ENCODE results near the gene AGPAT1. TPM values are rescaled to one million over a fixed set of nuclear protein-coding genes. Genes with fewer than 3 reads are reported as not detected.

The AGPAT1 gene
- total and polyA plus RNA-seq, 2 of the 8 experiments (the other 6 are each of a cell fraction or from before 2014, with no cell fraction given): 96.0 to 222 TPM

GRCh38 chr6:32224696-32225095 is 48.8 kb upstream of the AGPAT1 start:
- H4K91ac ChIP-seq (replicated peaks; ENCODE audit: insufficient read length, low read length): no peak overlapping the region
- no peak overlapping the region for H2BK15ac ChIP-seq (ENCODE audit: low read length)
- H3K79me1 ChIP-seq (ENCODE audit: low read depth, low read length): no peaks in the 10 kb centered on the region
- H3K4me3 ChIP-seq (ENCODE audit: extremely low read depth in 1 of 4, insufficient read depth in 2 of 4, low read depth in 3 of 4, low read length in 4 of 4): no peak overlapping the region
- no peak overlapping the region for H4K5ac ChIP-seq (ENCODE audit: insufficient read length, low read depth, low read length)
- H3K79me2 ChIP-seq (ENCODE audit: control insufficient read depth in 1 of 2, insufficient read depth in 2 of 2, low read length in 2 of 2): no peaks in the 10 kb centered on the region
- no peak for DNase-seq (ENCODE audit: low read depth in 1 of 2, low spot score in 2 of 2)
- H3K4ac ChIP-seq (replicated peaks; ENCODE audit: insufficient read length, low read depth, low read length): no peak overlapping the region
- H3K27ac ChIP-seq (ENCODE audit: low read depth, low read length): no peak overlapping the region
- ChIA-PET POLR2A (ENCODE audit: partially characterized antibody) (no interaction called here), CTCF (ENCODE audit: partially characterized antibody) (no interaction called here)
- peaks cover 0 to 9% (median under 1%) of the 10 kb centered on the region in 4 experiments; a peak in 1 of 7 replicates for H3K4me1 ChIP-seq (replicated peaks in 1 of 4; ENCODE audit: control insufficient read depth in 3 of 4, insufficient read depth in 4 of 4, low read length in 3 of 4)
- H3K14ac ChIP-seq (ENCODE audit: insufficient read length): no peak overlapping the region
- no peak overlapping the region for H3K56ac ChIP-seq (replicated peaks; ENCODE audit: insufficient read length, low read depth, low read length)
- no peak overlapping the region for H2BK12ac ChIP-seq (ENCODE audit: low read depth, low read length)
- H3K23me2 ChIP-seq (ENCODE audit: low read depth, low read length): no peaks in the 10 kb centered on the region
- no peak overlapping the region for H2AK5ac ChIP-seq (ENCODE audit: low read depth, low read length)
- no peaks in the 10 kb centered on the region for H3K27me3 ChIP-seq (replicated peaks in 1 of 4; ENCODE audit: control insufficient read depth in 3 of 4, extremely low read depth in 1 of 4, insufficient read depth in 3 of 4, low read length in 3 of 4)
- H2AFZ ChIP-seq (ENCODE audit: low read length): no peak overlapping the region
- H3K9me3 ChIP-seq (ENCODE audit: insufficient read depth in 2 of 2, low read depth in 1 of 2, low read length in 1 of 2): no peaks in the 10 kb centered on the region
- no peak overlapping the region for H4K8ac ChIP-seq (ENCODE audit: extremely low read depth, insufficient read depth, low read length)
- H2BK120ac ChIP-seq (replicated peaks; ENCODE audit: low read depth, low read length): no peak overlapping the region
- WGBS, 2 experiments (ENCODE audit: extremely low coverage in 1 of 2, insufficient coverage in 1 of 2, insufficient read length in 1 of 2, insufficient replicate concordance in 2 of 2, low coverage in 1 of 2, low lambda C conversion rate in 2 of 2, missing lambda C conversion rate in 1 of 2): 86% methylated on average over 2 of the region's 2 CpGs; no CpG with 5 or more reads in 1 of the 2 experiments
- no peak for FAIRE-seq
- TF ChIP-seq EP300 (IDR thresholded peaks at IDR 0.05; ENCODE audit: borderline replicate concordance in 1 of 2, low read depth in 2 of 2, low read length in 2 of 2): no peak
- no peak overlapping the region for H3K23ac ChIP-seq (ENCODE audit: insufficient read length)
- H3K18ac ChIP-seq (ENCODE audit: extremely low read depth, low read length): no peak overlapping the region
- H4K20me1 ChIP-seq (replicated peaks in 1 of 2; ENCODE audit: control insufficient read depth in 1 of 2, insufficient read depth in 2 of 2, low read length in 2 of 2): no peaks in the 10 kb centered on the region
- no peak overlapping the region for H3K9ac ChIP-seq (replicated peaks in 1 of 4; ENCODE audit: extremely low read depth in 1 of 4, low read depth in 3 of 4, low read length in 3 of 4)
- no peak overlapping the region for H2BK20ac ChIP-seq (ENCODE audit: low read length)
- H2BK5ac ChIP-seq (ENCODE audit: low read depth, low read length): no peak overlapping the region
- no peak overlapping the region for H3K4me2 ChIP-seq (ENCODE audit: insufficient read depth in 1 of 2, low read depth in 2 of 2, low read length in 2 of 2)
- no peaks in the 10 kb centered on the region for H3K36me3 ChIP-seq (ENCODE audit: control insufficient read depth in 2 of 4, insufficient read depth in 4 of 4, low read length in 3 of 4)
